Right hindlimb (tissue), 1 donor: ENCODE results near the gene TTC34.

Source experiments
- DNase-seq: peaks from one replicate; pipeline ENCODE4 v3.0.0-alpha.2; 2018

Gene TTC34

DNA sequence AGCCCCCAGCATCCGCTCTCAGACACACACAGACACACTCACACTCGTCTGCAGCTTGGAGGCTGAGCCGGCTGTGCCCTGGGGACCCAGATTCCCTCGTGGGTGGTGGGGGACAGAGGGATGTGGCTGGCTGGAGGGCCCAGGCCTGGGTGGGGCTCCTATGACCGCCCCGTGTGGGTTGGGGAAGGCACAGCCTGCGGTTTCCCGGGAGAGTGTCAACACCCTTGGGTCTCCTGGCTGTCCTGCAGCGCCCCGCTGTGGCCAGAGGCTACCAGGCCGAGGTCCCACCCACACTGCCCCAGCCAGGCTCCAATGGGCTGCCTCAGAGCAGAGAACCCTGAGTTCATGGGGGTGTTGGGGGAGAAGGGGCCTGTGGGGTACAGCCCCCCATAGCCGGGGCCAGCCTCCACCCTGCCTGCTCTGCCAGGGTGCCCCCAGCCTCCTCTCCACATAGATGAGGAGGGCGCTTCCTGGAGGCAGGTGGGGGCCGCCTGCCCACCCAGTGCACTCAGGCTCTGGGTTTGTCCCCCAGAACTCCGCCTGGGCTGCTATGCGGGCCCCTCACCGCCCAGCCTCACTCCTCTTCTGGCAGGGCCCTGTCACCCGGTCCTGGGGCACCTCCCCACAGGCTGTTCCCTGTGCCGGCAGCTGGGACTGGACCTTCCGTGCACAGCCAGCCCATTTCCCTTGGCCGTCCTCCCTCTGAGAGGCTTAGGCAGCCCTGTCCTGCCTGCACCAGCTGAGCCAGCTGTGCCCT is at the start of gene TTC34:
TSS of gene TTC34 (minus strand) at position 159 of the 757 bp plus-strand sequence. CDS start 866 bp downstream, outside the sequence.
- DNase-seq, result peak; percentile 36

- DNase-seq, result no peak
Measured at GRCh38 chr1:2850502-2850901, 49.0 kb upstream of the TTC34 start.

- DNase-seq, result no peak
Measured at GRCh38 chr1:2848006-2848670, 46.6 kb upstream of the TTC34 start.

GRCh38 chr1:2847086-2847985 is 45.8 kb upstream of the TTC34 start:
- no peak for DNase-seq

DNA sequence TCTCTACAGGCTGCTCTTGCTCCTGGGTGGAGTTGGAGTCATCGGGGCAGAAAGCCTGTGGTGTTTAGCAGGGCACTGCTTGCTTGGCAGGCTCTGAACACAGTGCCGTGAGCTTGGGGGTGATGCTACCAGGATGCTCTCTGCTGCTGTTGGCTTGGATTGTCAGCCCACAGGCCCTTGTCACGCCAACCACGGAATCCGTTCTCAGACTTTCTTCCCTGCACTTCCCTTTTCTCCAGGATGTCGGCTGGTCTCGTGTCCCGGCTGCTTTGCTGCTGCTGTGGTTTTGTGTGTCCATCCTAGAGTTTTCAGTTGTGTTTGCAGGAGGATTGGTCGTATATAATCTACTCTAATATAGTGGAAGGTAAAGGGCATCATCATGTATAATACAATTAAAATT is 44.4 kb upstream of the TTC34 start:
- DNase-seq, result no peak

DNA sequence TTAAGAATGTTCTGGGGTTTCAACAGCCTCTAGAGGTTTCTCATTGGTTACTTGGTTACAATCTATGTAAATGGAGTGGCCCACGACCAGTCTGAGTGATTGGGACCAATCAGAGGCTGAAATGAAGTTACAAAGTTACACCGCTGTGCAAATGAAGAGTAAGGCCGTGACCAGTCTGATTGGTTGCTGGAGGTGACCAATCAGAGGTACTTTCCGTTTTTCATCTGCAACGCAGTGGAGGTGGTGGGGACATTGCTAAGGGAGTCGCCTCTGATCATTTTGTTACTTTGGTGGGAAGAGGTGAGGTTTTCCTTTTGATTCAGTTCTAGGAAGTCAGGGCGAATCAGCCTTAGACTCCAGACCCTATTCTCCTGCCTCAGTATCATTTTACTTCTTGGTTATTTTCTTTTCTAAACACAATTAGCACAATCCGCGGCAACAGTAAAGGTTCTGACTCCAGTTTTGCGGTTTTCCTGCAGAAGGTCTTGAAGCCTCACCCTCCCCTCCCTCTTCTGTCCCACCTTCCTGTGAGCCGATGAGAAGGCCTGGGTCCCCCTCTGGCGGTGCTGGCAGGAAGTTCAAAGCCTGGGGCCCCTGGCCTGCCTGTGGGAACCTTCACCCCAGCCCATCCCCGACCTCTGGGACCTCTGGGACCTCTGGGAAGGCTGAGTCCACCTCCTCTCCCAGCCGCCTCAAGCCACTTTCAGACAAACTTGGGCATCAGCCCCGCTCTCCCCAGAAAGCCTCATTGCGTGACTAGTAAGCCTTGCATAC is 38.7 kb upstream of the TTC34 start:
- no peak for DNase-seq

DNA sequence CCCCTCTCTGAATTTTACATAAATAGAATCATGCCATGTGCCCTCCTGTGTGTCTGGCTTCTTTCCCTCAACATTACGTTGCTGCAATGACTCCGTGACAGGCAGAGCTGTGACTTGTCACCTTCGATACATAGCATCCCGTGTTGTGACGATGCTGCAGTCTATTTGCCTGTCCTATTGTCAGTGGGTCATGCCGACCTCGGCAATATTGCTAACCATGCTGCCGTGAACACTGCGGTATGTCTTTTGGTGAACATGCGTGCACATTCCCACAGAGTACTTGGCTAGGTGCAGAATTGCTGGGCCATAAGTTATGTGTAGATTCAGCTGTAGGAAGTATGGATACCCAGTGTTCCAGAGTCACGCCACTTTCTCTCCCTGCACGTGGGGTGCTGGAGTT is 36.3 kb upstream of the TTC34 start:
- DNase-seq, result no peak

DNA sequence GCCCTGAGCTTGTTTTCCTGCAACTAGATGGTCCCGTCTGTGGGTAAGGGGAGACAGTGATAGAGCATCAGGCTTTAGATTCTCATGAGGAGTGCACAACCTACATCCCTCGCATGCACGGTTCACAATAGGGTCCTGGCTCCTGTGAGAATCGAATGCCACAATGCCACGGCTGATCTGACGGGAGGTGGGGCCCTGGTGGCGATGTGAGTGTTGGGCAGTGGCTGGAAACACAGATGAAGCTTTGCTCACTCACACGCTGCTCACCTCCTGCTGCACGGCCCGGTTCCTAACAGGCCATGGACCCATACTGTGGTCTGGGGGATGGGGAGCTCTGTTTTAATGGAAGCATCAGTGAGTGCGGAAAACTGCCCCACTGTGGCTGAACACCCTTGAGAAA is 35.8 kb upstream of the TTC34 start:
- DNase-seq, result no peak

GRCh38 chr1:2836333-2836970 is 35.0 kb upstream of the TTC34 start:
- DNase-seq, result no peak

DNA sequence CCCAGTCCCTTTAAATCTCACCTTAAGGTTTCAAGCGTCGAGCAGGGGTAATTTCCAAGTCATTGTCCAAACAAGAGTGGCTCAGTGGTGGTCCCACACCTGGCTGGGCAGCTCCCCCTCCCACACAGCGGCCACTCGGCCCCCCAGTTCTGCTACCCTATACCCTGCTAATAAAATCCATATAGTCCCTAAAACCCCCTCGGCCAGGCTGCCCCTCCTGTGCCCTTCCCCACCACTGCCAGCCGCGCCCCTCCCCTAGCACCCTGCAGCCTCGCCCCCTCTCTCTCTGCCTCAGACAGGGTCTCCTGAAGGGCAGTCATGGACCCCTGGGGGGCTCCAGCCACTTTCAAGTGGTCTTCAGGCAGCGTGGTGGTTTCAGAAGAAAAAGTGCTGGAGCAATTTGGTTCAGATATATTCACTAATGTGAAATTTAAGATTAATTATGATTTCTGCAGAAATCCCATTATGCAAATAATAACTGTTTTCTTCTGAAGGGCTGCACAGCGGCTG is 34.2 kb upstream of the TTC34 start:
- DNase-seq, result no peak

DNA sequence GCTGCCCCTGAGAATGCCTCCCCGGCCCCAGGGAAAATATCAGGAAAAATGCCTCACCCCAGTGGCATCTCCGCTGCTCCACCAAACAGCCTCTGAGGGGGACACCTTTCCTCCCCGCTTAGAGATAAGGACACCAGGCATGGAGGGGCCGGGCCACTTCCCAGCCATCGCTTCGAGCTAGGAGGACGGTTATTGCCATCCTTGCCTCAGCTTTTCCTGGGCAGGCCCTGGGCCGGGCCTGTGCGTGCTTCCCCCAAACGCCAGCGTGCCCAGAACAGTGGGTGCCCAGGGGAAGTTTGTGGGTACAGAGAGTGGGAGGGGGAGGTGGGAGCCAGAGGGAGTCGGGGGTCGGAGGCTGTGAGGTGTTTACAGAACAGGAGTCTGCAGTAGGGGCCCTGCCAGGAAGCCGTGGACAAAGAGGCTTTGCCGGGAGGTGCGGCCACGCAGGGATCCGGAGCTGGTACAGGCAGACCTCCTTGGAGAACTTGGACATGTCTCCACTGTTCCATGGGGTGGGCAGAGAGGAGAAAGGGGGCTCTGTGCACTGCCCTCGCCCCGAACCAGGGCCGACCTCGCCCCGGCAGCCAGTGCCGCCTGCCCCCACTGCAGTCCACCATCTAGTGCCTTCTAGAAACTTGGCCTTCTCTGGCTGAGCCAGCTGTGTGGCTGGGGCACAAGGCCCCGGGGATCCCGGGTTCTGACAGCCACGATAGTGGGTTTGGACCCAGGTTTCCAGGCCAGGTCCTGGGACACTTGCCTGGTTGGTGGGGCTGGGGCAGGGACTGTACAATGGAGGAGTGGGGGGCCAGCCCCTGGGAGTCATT is 33.5 kb upstream of the TTC34 start:
- DNase-seq, result no peak

- DNase-seq, result no peak
Measured at GRCh38 chr1:2834146-2834475, 32.6 kb upstream of the TTC34 start.

- DNase-seq, result no peak
Measured at GRCh38 chr1:2833454-2834145, 32.1 kb upstream of the TTC34 start.

- no peak for DNase-seq
Measured at GRCh38 chr1:2832506-2833453, 31.3 kb upstream of the TTC34 start.

- DNase-seq, result no peak
Measured at GRCh38 chr1:2831596-2832212, 30.2 kb upstream of the TTC34 start.

DNA sequence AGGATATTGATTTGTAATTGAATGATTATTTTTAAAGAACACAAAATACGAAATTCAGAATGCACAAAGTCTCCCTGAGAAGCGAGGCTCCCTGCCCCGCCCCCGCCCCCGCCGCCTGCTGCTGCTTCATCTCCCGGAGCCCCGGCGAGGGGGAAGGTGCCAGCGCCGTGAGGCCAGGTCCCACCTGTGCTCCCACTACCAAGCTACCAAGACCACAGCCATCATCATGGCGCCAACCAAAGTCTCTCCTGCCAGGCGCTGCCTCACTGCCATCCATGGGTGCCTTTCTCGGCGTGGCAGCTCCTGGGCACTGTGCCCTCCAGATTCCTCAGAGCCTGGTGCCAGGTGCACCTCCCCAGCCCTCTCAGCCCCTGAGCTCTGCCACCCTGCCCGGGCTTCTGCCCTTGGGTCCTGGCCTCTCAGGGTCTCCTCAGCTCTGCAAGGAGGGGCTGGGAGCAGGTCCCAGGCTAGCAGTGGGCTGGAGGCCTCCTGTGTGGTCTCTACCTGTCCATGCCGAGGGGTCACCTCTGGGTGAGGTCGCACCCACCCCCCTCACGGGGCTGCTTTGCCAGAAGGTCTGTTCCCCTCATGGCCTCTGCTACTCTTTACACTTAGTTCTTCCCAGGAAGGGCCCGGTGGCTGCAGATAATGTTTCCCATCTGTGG is 29.4 kb upstream of the TTC34 start:
- no peak for DNase-seq

- DNase-seq, result no peak
Measured at GRCh38 chr1:2829846-2830615, 28.5 kb upstream of the TTC34 start.
